ENCODE results near the gene USH2A.

The USH2A gene

DNA sequence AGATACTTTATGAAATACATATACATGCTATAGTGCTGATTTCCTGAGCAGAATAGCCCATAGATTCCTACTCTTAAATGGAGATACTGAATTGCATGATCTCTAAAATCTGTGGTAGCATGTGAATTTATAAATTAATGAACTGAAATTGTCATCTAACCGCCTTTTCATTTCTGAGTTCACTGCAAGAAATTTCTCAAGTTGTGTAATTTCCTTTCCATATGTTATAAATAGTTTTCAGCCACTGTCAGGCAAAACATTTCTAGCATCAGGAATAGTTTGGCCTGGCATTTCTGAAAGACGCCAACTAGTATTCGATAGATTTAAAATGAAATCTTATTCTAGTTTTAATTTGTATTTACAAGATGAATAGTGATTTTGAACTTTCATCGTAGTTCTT is 310.1 kb downstream of the USH2A start:
- TF ChIP-seq TAF1 (IDR thresholded peaks at IDR 0.05; ENCODE audit: low read depth): no peak
- TF ChIP-seq, protein P1, sequence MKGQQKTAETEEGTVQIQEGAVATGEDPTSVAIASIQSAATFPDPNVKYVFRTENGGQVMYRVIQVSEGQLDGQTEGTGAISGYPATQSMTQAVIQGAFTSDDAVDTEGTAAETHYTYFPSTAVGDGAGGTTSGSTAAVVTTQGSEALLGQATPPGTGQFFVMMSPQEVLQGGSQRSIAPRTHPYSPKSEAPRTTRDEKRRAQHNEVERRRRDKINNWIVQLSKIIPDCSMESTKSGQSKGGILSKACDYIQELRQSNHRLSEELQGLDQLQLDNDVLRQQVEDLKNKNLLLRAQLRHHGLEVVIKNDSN (IDR thresholded peaks at IDR 0.05): no peak
- no peak for TF ChIP-seq FOXM1 (IDR thresholded peaks at IDR 0.05; ENCODE audit: borderline replicate concordance, low read depth)
- TF ChIP-seq EGR1 (IDR thresholded peaks at IDR 0.05): no peak
- no peak for TF ChIP-seq ZBTB7A (IDR thresholded peaks at IDR 0.05; ENCODE audit: low read depth)
- no peak for TF ChIP-seq TCF12 (IDR thresholded peaks at IDR 0.05; ENCODE audit: low read depth)
- TF ChIP-seq, protein P2, sequence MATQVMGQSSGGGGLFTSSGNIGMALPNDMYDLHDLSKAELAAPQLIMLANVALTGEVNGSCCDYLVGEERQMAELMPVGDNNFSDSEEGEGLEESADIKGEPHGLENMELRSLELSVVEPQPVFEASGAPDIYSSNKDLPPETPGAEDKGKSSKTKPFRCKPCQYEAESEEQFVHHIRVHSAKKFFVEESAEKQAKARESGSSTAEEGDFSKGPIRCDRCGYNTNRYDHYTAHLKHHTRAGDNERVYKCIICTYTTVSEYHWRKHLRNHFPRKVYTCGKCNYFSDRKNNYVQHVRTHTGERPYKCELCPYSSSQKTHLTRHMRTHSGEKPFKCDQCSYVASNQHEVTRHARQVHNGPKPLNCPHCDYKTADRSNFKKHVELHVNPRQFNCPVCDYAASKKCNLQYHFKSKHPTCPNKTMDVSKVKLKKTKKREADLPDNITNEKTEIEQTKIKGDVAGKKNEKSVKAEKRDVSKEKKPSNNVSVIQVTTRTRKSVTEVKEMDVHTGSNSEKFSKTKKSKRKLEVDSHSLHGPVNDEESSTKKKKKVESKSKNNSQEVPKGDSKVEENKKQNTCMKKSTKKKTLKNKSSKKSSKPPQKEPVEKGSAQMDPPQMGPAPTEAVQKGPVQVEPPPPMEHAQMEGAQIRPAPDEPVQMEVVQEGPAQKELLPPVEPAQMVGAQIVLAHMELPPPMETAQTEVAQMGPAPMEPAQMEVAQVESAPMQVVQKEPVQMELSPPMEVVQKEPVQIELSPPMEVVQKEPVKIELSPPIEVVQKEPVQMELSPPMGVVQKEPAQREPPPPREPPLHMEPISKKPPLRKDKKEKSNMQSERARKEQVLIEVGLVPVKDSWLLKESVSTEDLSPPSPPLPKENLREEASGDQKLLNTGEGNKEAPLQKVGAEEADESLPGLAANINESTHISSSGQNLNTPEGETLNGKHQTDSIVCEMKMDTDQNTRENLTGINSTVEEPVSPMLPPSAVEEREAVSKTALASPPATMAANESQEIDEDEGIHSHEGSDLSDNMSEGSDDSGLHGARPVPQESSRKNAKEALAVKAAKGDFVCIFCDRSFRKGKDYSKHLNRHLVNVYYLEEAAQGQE (IDR thresholded peaks at IDR 0.05; ENCODE audit: low read depth): no peak
- TF ChIP-seq RAD21 (IDR thresholded peaks at IDR 0.05; ENCODE audit: low read depth): no peak
- no peak for TF ChIP-seq CREB1 (IDR thresholded peaks at IDR 0.05; ENCODE audit: low read depth)

DNA sequence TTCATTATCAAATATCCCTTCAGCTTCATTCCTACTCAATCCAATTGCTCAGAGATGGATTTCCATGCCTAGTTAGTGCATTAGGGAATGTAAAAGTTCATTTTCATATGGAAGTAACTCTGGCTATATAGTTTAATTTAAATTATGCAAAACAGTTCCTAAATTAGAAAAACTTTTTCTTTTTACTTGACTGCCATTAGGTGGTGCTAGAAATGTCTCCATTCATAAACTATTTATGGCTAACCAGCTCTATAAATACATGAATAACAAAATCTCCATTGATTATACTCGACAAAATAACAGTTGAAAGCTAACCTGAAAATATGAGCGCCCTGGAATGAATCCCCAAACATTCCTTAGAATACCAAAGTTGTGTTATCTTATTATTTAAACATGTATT is 311.4 kb downstream of the USH2A start:
- no peak for TF ChIP-seq NFIC (IDR thresholded peaks at IDR 0.05)
- no peak for TF ChIP-seq FOXM1 (IDR thresholded peaks at IDR 0.05; ENCODE audit: borderline replicate concordance, low read depth)
- TF ChIP-seq ZBTB7A (IDR thresholded peaks at IDR 0.05; ENCODE audit: low read depth): no peak
- TF ChIP-seq TCF12 (IDR thresholded peaks at IDR 0.05; ENCODE audit: low read depth): no peak
- TF ChIP-seq, protein P3, sequence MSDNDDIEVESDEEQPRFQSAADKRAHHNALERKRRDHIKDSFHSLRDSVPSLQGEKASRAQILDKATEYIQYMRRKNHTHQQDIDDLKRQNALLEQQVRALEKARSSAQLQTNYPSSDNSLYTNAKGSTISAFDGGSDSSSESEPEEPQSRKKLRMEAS (IDR thresholded peaks at IDR 0.05): no peak
- TF ChIP-seq EGR1 (IDR thresholded peaks at IDR 0.05): no peak
- TF ChIP-seq RAD21 (IDR thresholded peaks at IDR 0.05; ENCODE audit: low read depth): no peak
- TF ChIP-seq YY1 (IDR thresholded peaks at IDR 0.05; ENCODE audit: low read depth): no peak
- no peak for TF ChIP-seq CEBPB (IDR thresholded peaks at IDR 0.05)
- no peak for TF ChIP-seq EP300 (IDR thresholded peaks at IDR 0.05; ENCODE audit: borderline replicate concordance)
- no peak for TF ChIP-seq CREB1 (IDR thresholded peaks at IDR 0.05; ENCODE audit: low read depth)

DNA sequence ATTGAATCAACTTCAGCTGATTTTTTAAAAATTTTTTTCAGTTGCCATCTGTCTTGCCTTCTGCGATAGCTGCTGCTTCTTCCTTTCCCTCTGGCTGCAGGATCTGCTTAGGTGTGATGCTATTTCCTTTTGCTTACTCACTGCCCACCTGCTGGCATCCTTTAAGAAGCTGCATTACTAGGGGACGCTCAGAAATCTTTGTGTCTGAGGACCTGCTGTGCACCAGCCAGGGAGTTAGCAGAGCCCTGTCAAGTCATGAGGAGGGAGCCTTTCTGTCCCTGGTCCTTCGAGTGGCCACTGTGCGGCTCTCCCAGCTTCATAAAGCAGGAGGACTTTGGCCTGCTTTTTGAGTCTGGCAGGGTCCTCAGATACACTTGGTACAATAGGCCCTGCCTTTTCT is 327.8 kb downstream of the USH2A start:
- TF ChIP-seq ZBTB7A (IDR thresholded peaks at IDR 0.05; ENCODE audit: low read depth): no peak
- TF ChIP-seq FOXM1 (IDR thresholded peaks at IDR 0.05; ENCODE audit: borderline replicate concordance, low read depth): no peak
- TF ChIP-seq EP300 (IDR thresholded peaks at IDR 0.05; ENCODE audit: borderline replicate concordance): no peak
- no peak for TF ChIP-seq CREB1 (IDR thresholded peaks at IDR 0.05; ENCODE audit: low read depth)
- no peak for TF ChIP-seq YY1 (IDR thresholded peaks at IDR 0.05; ENCODE audit: low read depth)
- TF ChIP-seq TEAD4 (IDR thresholded peaks at IDR 0.05): no peak
- TF ChIP-seq EGR1 (IDR thresholded peaks at IDR 0.05): no peak
- TF ChIP-seq TAF1 (IDR thresholded peaks at IDR 0.05; ENCODE audit: low read depth): no peak

DNA sequence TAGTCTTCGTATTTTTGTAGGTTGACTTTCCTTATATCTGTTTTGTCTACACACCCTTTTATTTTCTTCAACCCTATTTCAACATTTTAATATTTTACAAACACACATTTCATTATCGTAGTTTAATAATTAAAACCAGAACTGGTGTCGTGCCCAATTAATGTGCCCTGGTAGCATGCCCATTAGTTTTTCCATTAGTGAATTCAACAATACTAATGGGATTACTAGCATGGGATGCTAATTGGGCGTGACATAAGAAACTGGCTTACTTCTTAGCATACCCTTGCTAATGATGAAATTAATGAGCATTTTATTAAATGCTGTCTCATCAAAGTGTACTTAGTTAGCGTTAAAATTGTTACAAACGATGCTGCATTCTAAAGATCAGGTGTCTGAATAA is 332.7 kb downstream of the USH2A start:
- no peak for TF ChIP-seq ZBTB7A (IDR thresholded peaks at IDR 0.05; ENCODE audit: low read depth)
- TF ChIP-seq TAF1 (IDR thresholded peaks at IDR 0.05; ENCODE audit: low read depth): no peak
- TF ChIP-seq CEBPB (IDR thresholded peaks at IDR 0.05): no peak
- TF ChIP-seq RAD21 (IDR thresholded peaks at IDR 0.05; ENCODE audit: low read depth): no peak
- no peak for TF ChIP-seq TEAD4 (IDR thresholded peaks at IDR 0.05)
- no peak for TF ChIP-seq CREB1 (IDR thresholded peaks at IDR 0.05; ENCODE audit: low read depth)
- TF ChIP-seq EP300 (IDR thresholded peaks at IDR 0.05; ENCODE audit: borderline replicate concordance): no peak
- TF ChIP-seq NFIC (IDR thresholded peaks at IDR 0.05): no peak
- no peak for TF ChIP-seq YY1 (IDR thresholded peaks at IDR 0.05; ENCODE audit: low read depth)
- TF ChIP-seq EGR1 (IDR thresholded peaks at IDR 0.05): no peak

DNA sequence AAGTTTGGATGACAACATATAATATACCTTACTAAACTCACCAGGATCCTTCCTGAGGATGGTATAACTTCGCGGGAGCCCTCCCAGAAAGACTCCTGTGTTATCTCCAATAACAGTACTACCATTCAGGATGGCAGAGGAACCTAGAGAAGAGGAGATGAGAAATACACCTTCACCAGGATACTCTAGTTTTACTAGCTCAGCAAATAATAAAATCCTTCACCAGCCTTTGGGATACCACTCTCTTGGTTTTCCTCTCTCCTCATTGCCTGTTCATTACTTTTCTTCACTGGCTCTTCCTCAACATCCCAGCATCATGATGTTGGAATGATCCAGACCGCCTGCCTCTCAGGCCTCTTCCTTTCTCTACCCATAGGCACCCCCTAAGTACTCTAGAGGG is 336.6 kb downstream of the USH2A start:
- TF ChIP-seq FOXM1 (IDR thresholded peaks at IDR 0.05; ENCODE audit: borderline replicate concordance, low read depth) (no peak), NFIC (IDR thresholded peaks at IDR 0.05) (no peak), CREB1 (IDR thresholded peaks at IDR 0.05; ENCODE audit: low read depth) (no peak), TCF12 (IDR thresholded peaks at IDR 0.05; ENCODE audit: low read depth) (no peak), TEAD4 (IDR thresholded peaks at IDR 0.05) (no peak), ZBTB7A (IDR thresholded peaks at IDR 0.05; ENCODE audit: low read depth) (no peak), EP300 (IDR thresholded peaks at IDR 0.05; ENCODE audit: borderline replicate concordance) (no peak), CEBPB (IDR thresholded peaks at IDR 0.05) (no peak), EGR1 (IDR thresholded peaks at IDR 0.05) (no peak), TAF1 (IDR thresholded peaks at IDR 0.05; ENCODE audit: low read depth) (no peak)
- TF ChIP-seq, protein P2 (IDR thresholded peaks at IDR 0.05; ENCODE audit: low read depth): no peak
- TF ChIP-seq, protein P3 (IDR thresholded peaks at IDR 0.05): no peak
- TF ChIP-seq, protein P1 (IDR thresholded peaks at IDR 0.05): no peak

DNA sequence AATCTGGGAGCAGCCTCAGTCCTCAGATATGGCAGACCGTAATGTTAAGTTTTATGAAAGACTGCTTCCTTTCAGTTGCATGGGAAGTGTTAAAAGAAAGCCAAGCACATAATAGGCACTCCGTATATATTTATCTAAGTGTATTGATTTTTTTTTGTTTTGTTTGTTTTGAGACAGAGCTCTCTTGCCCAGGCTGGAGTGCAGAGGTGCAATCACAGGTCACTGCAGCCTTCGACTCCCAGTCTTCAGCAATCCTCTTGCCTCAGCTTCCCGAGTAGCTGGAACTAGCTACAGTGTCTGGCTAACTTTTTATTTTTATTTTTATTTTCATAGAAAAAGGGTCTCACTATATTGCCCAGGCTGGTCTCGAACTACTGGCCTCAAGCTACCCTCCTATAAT is 341.8 kb downstream of the USH2A start:
- no peak for TF ChIP-seq ZBTB7A (IDR thresholded peaks at IDR 0.05; ENCODE audit: low read depth)
- TF ChIP-seq, protein P2 (IDR thresholded peaks at IDR 0.05; ENCODE audit: low read depth): no peak
- TF ChIP-seq, protein P1 (IDR thresholded peaks at IDR 0.05): no peak
- TF ChIP-seq TEAD4 (IDR thresholded peaks at IDR 0.05): no peak
- no peak for TF ChIP-seq NFIC (IDR thresholded peaks at IDR 0.05)
- no peak for TF ChIP-seq YY1 (IDR thresholded peaks at IDR 0.05; ENCODE audit: low read depth)
- TF ChIP-seq TCF12 (IDR thresholded peaks at IDR 0.05; ENCODE audit: low read depth): no peak
- no peak for TF ChIP-seq TAF1 (IDR thresholded peaks at IDR 0.05; ENCODE audit: low read depth)
- TF ChIP-seq EP300 (IDR thresholded peaks at IDR 0.05; ENCODE audit: borderline replicate concordance): no peak
- no peak for TF ChIP-seq FOXM1 (IDR thresholded peaks at IDR 0.05; ENCODE audit: borderline replicate concordance, low read depth)
- TF ChIP-seq CREB1 (IDR thresholded peaks at IDR 0.05; ENCODE audit: low read depth): no peak
- no peak for TF ChIP-seq RAD21 (IDR thresholded peaks at IDR 0.05; ENCODE audit: low read depth)
- TF ChIP-seq EGR1 (IDR thresholded peaks at IDR 0.05): no peak
- TF ChIP-seq, protein P3 (IDR thresholded peaks at IDR 0.05): no peak
